Naive B cell (primary cell): ENCODE data around the gene NTM. TPM values are rescaled to one million over a fixed set of nuclear protein-coding genes. Genes with fewer than 3 reads are reported as not detected.
"Not testable (repeated sequence)": the region's sequence is repeated elsewhere in the genome, so short reads cannot be mapped to it uniquely, and the experiment has no call there.

Experiments used
- ATAC-seq, 2 donors: fragments of 150-1000 bp; cut with Tn5 transposase; 2 replicates each; pipeline ENCODE4 v1.10.0; 2021; ENCODE audit warnings: low read depth in 2 of 2, mild to moderate bottlenecking in 2 of 2, moderate library complexity in 2 of 2
- DNase-seq: peaks from one replicate; pipeline ENCODE4 v3.0.0; 2022
- H3K27ac Mint-ChIP-seq, 6 donors: one replicate each; pipeline ENCODE4 v1.8.0; 2020 to 2022; ENCODE audit warnings: mild to moderate bottlenecking in 6 of 6, mixed read lengths in 6 of 6, moderate library complexity in 5 of 6, inconsistent platforms in 2 of 6
- H3K27me3 Mint-ChIP-seq, 3 donors: one replicate each; pipeline ENCODE4 v1.8.0; 2021 to 2022; ENCODE audit warnings: mixed read lengths in 3 of 3, mild to moderate bottlenecking in 1 of 3
- H3K36me3 Mint-ChIP-seq, 2 donors: one replicate each; pipeline ENCODE4 v1.8.0; 2020 to 2022; ENCODE audit warnings: mixed read lengths in 2 of 2, inconsistent platforms in 1 of 2, mild to moderate bottlenecking in 1 of 2
- H3K4me1 Mint-ChIP-seq, 3 donors: one replicate each; pipeline ENCODE4 v1.8.0; 2020 to 2022; ENCODE audit warnings: mixed read lengths in 3 of 3, inconsistent platforms in 1 of 3, mild to moderate bottlenecking in 1 of 3, moderate library complexity in 1 of 3
- H3K4me3 Mint-ChIP-seq, 8 donors: one replicate each; pipeline ENCODE4 v1.8.0; 2020 to 2022; ENCODE audit warnings: mild to moderate bottlenecking in 8 of 8, mixed read lengths in 8 of 8, moderate library complexity in 8 of 8, inconsistent platforms in 2 of 8
- H3K9me3 Mint-ChIP-seq, 7 donors: one replicate each; pipeline ENCODE4 v1.8.0; 2020 to 2022; ENCODE audit warnings: mixed read lengths in 7 of 7, mild to moderate bottlenecking in 5 of 7, inconsistent platforms in 2 of 7, moderate library complexity in 1 of 7
- polyA plus RNA-seq, 6 donors: library from polyadenylated mRNA; unstranded; fragments of 300-500 nt; fragmentation: Illumina TruSeq; gene quantifications; one replicate each; pipeline ENCODE4 v1.2.3, GENCODE V29; 2021; ENCODE audit warnings: low read depth in 6 of 6

The NTM gene
- polyA plus RNA-seq, 6 donors from 2014 or later, result not detected

DNA sequence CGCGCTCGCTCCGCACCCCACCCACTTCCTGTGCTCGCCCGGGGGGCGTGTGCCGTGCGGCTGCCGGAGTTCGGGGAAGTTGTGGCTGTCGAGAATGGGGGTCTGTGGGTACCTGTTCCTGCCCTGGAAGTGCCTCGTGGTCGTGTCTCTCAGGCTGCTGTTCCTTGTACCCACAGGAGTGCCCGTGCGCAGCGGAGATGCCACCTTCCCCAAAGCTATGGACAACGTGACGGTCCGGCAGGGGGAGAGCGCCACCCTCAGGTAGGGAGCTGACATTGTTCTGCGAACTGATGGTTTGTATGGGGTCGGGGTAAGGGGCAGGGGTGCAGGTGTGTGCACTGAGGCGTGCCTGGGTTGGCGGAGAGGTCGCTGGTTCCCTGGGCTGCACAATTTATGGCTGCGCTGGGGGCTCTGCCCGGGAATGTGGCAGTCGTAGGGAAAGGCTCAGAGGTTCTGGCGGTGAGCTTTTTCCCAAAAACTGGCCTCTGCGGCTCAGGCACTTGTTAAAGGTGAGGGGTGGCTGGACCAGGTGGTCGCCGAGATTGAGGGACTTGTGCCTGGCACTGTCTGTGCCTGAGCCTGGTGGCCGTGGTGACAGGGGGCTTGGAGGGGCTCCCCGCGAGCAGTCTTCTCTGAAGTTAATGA lies 541.1 kb downstream of the NTM start:
- peaks cover 32 to 70% (median 46%) of the 10 kb centered on the region in 3 donors for H3K27me3 Mint-ChIP-seq
- not testable (repeated sequence) for H3K4me3 Mint-ChIP-seq, H3K9me3 Mint-ChIP-seq

DNA sequence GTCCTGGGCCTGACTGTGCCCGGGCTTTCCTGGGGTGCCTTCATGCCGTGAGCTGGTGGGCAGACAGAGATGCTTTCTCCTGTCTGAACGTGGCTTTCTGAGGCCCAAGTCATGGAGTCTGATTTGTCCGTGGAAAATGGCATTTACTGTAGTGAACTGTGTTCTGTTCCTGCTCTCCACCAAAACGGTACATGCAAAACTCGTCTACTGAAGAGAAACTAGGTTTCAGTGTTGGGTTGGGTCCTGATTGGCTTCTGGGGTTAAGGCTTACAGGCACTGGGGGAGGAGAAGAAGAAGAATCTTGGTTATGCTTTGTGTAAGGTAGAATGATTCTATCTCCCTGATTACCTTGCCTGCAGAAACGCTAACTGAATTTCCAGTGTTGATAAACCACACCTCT lies 541.7 kb downstream of the NTM start:
- Mint-ChIP-seq H3K27me3 (peaks cover 31 to 64% (median 40%) of the 10 kb centered on the region in 3 donors), H3K4me3 (no peak overlapping the region), H3K4me1 (no peaks in the 10 kb centered on the region), H3K36me3 (no peaks in the 10 kb centered on the region), H3K9me3 (peaks cover 0 to 7% (median 3%) of the 10 kb centered on the region in 7 donors), H3K27ac (no peak overlapping the region)
- no peak for ATAC-seq
- no peak for DNase-seq

More for the DNA sequence above, 541.1 kb downstream of the NTM start:
- H3K36me3 Mint-ChIP-seq, DNase-seq, H3K27ac Mint-ChIP-seq, ATAC-seq, H3K4me1 Mint-ChIP-seq: not testable (repeated sequence)

GRCh38 chr11:131913267-131913666 lies 542.9 kb downstream of the NTM start:
- H3K27me3 Mint-ChIP-seq, result peaks cover 26 to 61% (median 34%) of the 10 kb centered on the region in 3 donors
- ATAC-seq (no peak), DNase-seq (no peak)
- H3K36me3 Mint-ChIP-seq, result no peaks in the 10 kb centered on the region
- peaks cover 0 to 6% (median 3%) of the 10 kb centered on the region in 7 donors for H3K9me3 Mint-ChIP-seq
- no peak overlapping the region for H3K27ac Mint-ChIP-seq
- H3K4me3 Mint-ChIP-seq, result no peak overlapping the region
- no peaks in the 10 kb centered on the region for H3K4me1 Mint-ChIP-seq

GRCh38 chr11:131914361-131914774 lies 544.0 kb downstream of the NTM start:
- Mint-ChIP-seq H3K4me1 (no peaks in the 10 kb centered on the region), H3K4me3 (no peak overlapping the region), H3K9me3 (peaks cover 0 to 7% (median 3%) of the 10 kb centered on the region in 7 donors), H3K27me3 (peaks cover 18 to 50% (median 23%) of the 10 kb centered on the region in 3 donors), H3K27ac (no peak overlapping the region), H3K36me3 (no peaks in the 10 kb centered on the region)
- no peak for DNase-seq
- no peak for ATAC-seq

DNA sequence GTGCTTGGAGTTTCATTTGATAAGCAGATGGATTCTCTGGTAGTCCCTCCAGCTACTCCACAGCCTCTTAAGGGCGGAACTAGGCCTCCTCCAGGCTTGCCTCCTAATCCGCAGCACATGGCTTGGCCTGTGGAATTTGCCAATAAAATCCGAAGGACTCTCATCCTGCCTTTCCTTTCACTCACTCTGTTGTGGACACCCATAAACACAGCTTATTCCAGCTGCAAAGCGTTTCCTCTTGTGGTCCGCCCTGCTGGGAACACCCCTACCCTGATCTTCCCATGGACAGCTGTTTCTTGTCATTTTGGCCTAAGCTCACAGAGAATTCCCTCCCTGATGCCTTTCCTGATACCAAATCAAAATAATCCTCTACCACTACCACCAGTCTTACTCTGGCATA lies 546.2 kb downstream of the NTM start:
- no peaks in the 10 kb centered on the region for H3K36me3 Mint-ChIP-seq
- peaks cover 0 to 7% (median 3%) of the 10 kb centered on the region in 7 donors for H3K9me3 Mint-ChIP-seq
- ATAC-seq (no peak), DNase-seq (no peak)
- H3K4me3 Mint-ChIP-seq, result no peak overlapping the region
- no peaks in the 10 kb centered on the region for H3K4me1 Mint-ChIP-seq
- H3K27ac Mint-ChIP-seq, result no peak overlapping the region
- H3K27me3 Mint-ChIP-seq, result peaks cover 12 to 33% (median 15%) of the 10 kb centered on the region in 3 donors

- Mint-ChIP-seq H3K4me1 (no peaks in the 10 kb centered on the region), H3K27me3 (peaks cover 3 to 26% (median 5%) of the 10 kb centered on the region in 3 donors), H3K36me3 (no peaks in the 10 kb centered on the region), H3K27ac (no peak overlapping the region), H3K9me3 (peaks cover 0 to 6% (median 3%) of the 10 kb centered on the region in 7 donors), H3K4me3 (no peak overlapping the region)
- DNase-seq (no peak), ATAC-seq (no peak)
These were observed 547.4 kb downstream of the NTM start for GRCh38 chr11:131917634-131918384.

- no peak overlapping the region for H3K4me3 Mint-ChIP-seq
- H3K9me3 Mint-ChIP-seq, result peaks cover 0 to 5% (median 3%) of the 10 kb centered on the region in 7 donors
- H3K4me1 Mint-ChIP-seq, result no peaks in the 10 kb centered on the region
- no peaks in the 10 kb centered on the region for H3K36me3 Mint-ChIP-seq
- peaks cover 0 to 17% (median 4%) of the 10 kb centered on the region in 3 donors for H3K27me3 Mint-ChIP-seq
- DNase-seq, result no peak
- H3K27ac Mint-ChIP-seq, result no peak overlapping the region
- ATAC-seq, result no peak
These were observed 548.2 kb downstream of the NTM start for GRCh38 chr11:131918663-131919062.

- H3K4me3 Mint-ChIP-seq, result no peak overlapping the region
- no peak overlapping the region for H3K27ac Mint-ChIP-seq
- H3K36me3 Mint-ChIP-seq, result no peaks in the 10 kb centered on the region
- peaks cover 0 to 8% (median 4%) of the 10 kb centered on the region in 3 donors for H3K27me3 Mint-ChIP-seq
- DNase-seq (no peak), ATAC-seq (no peak)
- H3K9me3 Mint-ChIP-seq, result peaks cover 0 to 9% (median 2%) of the 10 kb centered on the region in 7 donors
- no peaks in the 10 kb centered on the region for H3K4me1 Mint-ChIP-seq
These were observed 551.8 kb downstream of the NTM start for GRCh38 chr11:131922220-131922619.

DNA sequence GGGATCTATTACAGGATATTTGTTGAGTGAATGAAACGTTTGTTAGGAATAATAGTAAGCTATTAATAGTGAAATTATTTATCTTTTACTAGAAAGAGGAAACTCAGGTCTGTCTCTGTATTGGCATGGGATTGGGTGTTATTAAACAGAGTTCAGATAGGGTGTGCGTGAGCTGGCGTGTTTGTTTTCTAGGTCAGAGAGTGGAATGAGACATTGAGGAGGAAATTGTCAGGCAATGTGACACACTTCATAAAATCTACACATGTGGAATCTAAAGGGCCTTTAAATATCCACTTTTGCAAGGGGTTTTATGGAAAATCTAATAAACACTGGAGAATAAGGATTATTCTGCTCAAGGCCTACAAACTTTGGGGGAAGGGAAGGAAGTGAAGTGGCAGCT lies 552.9 kb downstream of the NTM start:
- DNase-seq (no peak), ATAC-seq (no peak)
- peaks cover 0 to 9% (median 2%) of the 10 kb centered on the region in 7 donors for H3K9me3 Mint-ChIP-seq
- H3K27ac Mint-ChIP-seq, result peak overlapping the region in 1 of 6 donors; percentile 41
- peaks cover 0 to 4% (median 4%) of the 10 kb centered on the region in 3 donors for H3K27me3 Mint-ChIP-seq
- no peaks in the 10 kb centered on the region for H3K4me1 Mint-ChIP-seq
- H3K4me3 Mint-ChIP-seq, result no peak overlapping the region
- H3K36me3 Mint-ChIP-seq, result no peaks in the 10 kb centered on the region

- H3K9me3 Mint-ChIP-seq, result peaks cover 0 to 9% (median 2%) of the 10 kb centered on the region in 7 donors
- H3K4me1 Mint-ChIP-seq, result no peaks in the 10 kb centered on the region
- H3K36me3 Mint-ChIP-seq, result no peaks in the 10 kb centered on the region
- peaks cover 0 to 4% (median 4%) of the 10 kb centered on the region in 3 donors for H3K27me3 Mint-ChIP-seq
- H3K4me3 Mint-ChIP-seq, result no peak overlapping the region
- no peak for DNase-seq
- no peak for ATAC-seq
- no peak overlapping the region for H3K27ac Mint-ChIP-seq
These were observed 553.6 kb downstream of the NTM start for GRCh38 chr11:131924001-131924400.

- Mint-ChIP-seq H3K9me3 (peaks cover 0 to 9% (median 1%) of the 10 kb centered on the region in 7 donors), H3K4me3 (no peak overlapping the region), H3K27ac (no peak overlapping the region), H3K36me3 (no peaks in the 10 kb centered on the region), H3K4me1 (no peaks in the 10 kb centered on the region), H3K27me3 (peaks cover 0 to 4% (median 4%) of the 10 kb centered on the region in 3 donors)
- no peak for ATAC-seq
- no peak for DNase-seq
These were observed 554.2 kb downstream of the NTM start for GRCh38 chr11:131924457-131925201.

- H3K4me3 Mint-ChIP-seq, result no peak overlapping the region
- no peaks in the 10 kb centered on the region for H3K4me1 Mint-ChIP-seq
- DNase-seq (no peak), ATAC-seq (no peak)
- no peak overlapping the region for H3K27ac Mint-ChIP-seq
- no peaks in the 10 kb centered on the region for H3K36me3 Mint-ChIP-seq
- peaks cover 0 to 4% (median 4%) of the 10 kb centered on the region in 3 donors for H3K27me3 Mint-ChIP-seq
- peaks cover 0 to 9% (median 1%) of the 10 kb centered on the region in 7 donors for H3K9me3 Mint-ChIP-seq
These were observed 555.4 kb downstream of the NTM start for GRCh38 chr11:131925829-131926228.

DNA sequence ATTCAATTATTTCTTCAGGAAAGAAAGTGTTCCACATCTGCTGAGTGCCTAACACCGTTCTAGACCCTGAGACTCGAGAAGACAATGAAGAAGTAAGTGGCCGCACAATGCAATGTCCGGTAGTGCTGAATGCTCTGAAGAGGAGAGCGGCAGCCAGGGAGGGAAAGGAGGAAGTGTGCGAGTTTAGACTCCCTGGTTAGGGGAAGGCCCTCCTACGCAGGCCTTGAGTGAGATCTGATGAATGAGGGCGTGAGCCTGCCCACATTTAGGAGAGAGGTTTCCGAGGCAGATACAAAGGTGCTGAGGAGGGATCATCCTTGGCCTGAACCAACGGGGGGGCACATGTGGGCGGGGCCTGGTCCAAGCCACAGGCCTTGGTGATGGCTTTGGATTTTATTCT lies 558.6 kb downstream of the NTM start:
- no peak for ATAC-seq
- no peaks in the 10 kb centered on the region for H3K27me3 Mint-ChIP-seq
- H3K36me3 Mint-ChIP-seq, result no peaks in the 10 kb centered on the region
- H3K4me1 Mint-ChIP-seq, result no peaks in the 10 kb centered on the region
- no peak overlapping the region for H3K4me3 Mint-ChIP-seq
- H3K27ac Mint-ChIP-seq, result no peak overlapping the region
- H3K9me3 Mint-ChIP-seq, result peaks cover 0 to 9% (median 0%) of the 10 kb centered on the region in 7 donors
- no peak for DNase-seq
